NCI-H2029 (cell line): ENCODE measurements around the gene L3MBTL3.

ENCODE experiments used
- DNase-seq: peaks from one replicate; lab custom pipeline; 2025; lab: John Stamatoyannopoulos, UW

Gene L3MBTL3

DNA sequence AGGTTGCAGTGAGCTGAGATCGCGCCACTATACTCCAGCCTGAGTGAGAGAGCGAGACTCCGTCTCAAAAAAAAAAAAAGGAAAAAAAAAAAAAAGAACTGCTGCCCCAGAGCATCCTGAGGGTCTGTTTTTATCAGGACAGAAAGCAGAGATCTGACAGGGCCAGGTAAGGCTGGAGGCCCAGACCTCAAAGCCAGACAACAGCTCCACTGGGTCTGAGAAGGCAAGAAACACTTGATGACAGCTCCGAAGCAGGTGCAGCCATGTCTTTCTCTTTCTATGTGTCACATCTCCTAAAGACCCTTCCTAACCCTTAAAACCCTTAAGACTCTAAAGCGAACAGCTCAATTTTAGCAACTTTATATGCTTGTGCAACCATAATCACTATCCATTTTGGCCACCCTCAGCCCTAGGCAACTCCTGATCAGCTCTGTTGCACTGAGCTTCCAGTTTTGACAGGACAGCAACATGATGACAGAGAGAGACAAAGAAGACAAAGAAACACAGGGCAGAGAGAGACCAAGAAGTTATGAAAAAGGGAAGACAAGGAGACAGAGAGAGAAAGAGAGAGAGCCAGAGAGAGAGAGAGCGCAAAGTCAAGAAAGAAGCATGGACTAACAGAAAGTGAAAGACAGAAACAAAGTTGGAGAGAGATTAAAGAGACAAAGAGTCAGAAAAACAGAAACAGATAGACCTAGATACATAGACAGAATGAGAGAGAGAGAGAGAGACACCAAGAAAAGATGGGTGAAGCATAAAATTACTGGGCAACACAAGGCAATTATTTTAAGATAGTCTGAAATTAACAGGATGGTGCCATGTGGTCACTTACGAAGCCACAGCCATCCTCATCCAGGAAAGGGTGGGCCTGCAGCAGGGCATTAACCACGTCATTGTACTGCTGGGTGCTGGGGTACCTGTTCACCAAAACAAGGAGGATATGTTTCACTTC, 165.2 kb downstream of the L3MBTL3 start:
- DNase-seq = no peak

GRCh38 chr6:130185658-130186057, 167.3 kb downstream of the L3MBTL3 start:
- no peak for DNase-seq

DNA sequence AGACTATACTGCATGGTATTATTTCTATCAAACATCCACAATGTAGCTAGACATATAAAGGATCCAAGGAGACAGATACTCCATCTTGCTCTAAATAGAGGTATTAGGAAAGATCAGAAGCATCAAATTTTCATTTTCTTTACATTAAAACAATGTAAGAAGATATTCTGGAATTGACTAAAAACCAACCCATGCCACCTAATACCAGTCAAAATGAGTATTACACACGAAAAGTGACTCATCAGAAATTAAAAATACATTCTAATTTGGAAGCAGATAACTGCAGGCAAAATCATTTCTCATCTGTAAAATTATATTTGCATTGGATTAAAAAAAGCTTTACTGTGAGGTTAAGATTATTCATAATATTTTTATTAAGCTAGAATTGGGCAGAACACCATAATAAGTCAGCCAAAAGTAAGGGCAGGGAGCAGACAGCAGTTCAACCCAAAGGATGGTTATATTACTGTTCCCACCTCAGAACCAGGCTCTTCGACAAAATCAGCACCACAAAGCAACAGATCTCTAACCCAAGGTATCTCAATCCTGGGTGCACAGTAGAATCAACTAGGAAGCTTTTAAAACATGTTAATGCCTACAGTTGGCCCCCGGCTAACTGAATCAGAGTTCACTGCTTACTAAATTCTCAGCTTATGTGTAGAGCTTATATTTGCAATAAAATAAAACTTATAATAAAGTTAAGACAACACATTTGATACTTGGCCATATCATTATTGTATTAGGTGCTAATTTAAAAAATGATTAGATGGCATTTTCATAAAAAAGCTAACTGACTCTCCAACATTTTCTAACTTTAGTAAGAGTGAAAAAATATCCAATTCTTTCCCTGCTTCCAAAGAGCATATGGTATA, 169.2 kb downstream of the L3MBTL3 start:
- no peak for DNase-seq

GRCh38 chr6:130188207-130188899, 170.0 kb downstream of the L3MBTL3 start:
- DNase-seq = no peak

DNA sequence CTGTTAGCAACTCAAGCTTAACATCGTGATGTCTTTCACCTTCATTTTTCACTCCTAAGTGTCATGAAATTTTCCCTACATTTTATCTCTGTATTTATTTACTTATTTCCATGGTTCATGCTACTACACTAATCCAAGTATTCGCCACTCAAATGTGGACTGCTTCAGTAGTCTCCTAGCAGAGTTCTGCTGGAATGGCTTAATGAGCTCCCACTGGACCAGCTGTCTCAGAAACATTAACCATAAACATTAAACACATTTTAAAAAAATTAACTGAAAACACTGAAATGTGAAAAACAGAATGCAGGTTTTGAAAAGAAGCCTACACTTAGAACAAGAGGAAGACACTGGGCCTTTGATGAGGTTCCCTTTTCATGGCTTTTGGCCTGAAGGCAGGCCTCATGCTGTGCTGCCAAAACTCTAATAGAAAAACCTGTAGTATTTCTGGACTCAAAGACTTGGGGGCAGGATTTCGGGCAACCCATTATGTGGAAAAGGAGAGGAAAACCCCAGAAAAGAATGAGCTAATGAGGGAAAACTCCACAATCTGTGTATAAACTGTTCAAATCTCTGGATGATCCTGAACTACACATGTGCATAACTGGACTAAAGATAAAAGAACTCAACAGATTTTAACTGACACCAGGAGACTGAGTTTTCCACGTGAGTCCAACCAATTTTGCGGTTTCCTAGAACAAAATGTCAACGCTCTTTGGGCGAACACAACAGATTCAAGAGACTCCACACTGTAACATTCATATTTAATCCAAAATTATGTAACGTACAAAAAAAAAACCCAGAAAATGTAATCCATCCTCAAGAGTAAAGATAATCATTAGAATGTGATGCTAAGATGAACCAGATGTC, 171.4 kb downstream of the L3MBTL3 start:
- no peak for DNase-seq
